Measurements from ENCODE around the gene BBS12. TPM values are rescaled to one million over a fixed set of nuclear protein-coding genes. Genes with fewer than 3 reads are reported as not detected.

The BBS12 gene
- total RNA-seq (1 to 10 TPM; 2.8 to 7.8 (median 5.5) TPM), polyA plus RNA-seq (1 to 10 TPM; 1.5 to 7.8 (median 2.0) TPM)
- long read RNA-seq, donor 1, partial matches to known transcripts: 0 of 3 reads
- long read RNA-seq, donor 1, other reads (novel, unspliced or antisense): 0 of 3 reads
- long read RNA-seq, donor 2, partial matches to known transcripts: 0 of 3 reads
- long read RNA-seq, donor 2, other reads (novel, unspliced or antisense): 0 of 3 reads
- long read RNA-seq, donor 3, partial matches to known transcripts: 0 of 4 reads
- long read RNA-seq, donor 3, other reads (novel, unspliced or antisense): 0 of 4 reads
- long read RNA-seq, donor 4, transcript BBS12-201 (2 exons, 3,244 nt): major isoform, 7 of 7 reads
- long read RNA-seq, donor 4, partial matches to known transcripts: 0 of 7 reads
- long read RNA-seq, donor 4, other reads (novel, unspliced or antisense): 0 of 7 reads
- long read RNA-seq, donor 5, transcript BBS12-201 (2 exons, 3,244 nt): major isoform, 11 of 14 reads
- long read RNA-seq, donor 5, partial matches to known transcripts: 1 of 14 reads
- long read RNA-seq, donor 5, other reads (novel, unspliced or antisense): 2 of 14 reads
- long read RNA-seq, donor 6, partial matches to known transcripts: 0 of 6 reads
- long read RNA-seq, donor 6, other reads (novel, unspliced or antisense): 3 of 6 reads
- long read RNA-seq, donor 7: 0 reads
- long read RNA-seq, donor 8, partial matches to known transcripts: 0 of 3 reads
- long read RNA-seq, donor 8, other reads (novel, unspliced or antisense): 0 of 3 reads
- long read RNA-seq, donor 9, partial matches to known transcripts: 0 of 2 reads
- long read RNA-seq, donor 9, other reads (novel, unspliced or antisense): 0 of 2 reads
- long read RNA-seq, donor 10, partial matches to known transcripts: 0 of 2 reads
- long read RNA-seq, donor 10, other reads (novel, unspliced or antisense): 0 of 2 reads

DNA sequence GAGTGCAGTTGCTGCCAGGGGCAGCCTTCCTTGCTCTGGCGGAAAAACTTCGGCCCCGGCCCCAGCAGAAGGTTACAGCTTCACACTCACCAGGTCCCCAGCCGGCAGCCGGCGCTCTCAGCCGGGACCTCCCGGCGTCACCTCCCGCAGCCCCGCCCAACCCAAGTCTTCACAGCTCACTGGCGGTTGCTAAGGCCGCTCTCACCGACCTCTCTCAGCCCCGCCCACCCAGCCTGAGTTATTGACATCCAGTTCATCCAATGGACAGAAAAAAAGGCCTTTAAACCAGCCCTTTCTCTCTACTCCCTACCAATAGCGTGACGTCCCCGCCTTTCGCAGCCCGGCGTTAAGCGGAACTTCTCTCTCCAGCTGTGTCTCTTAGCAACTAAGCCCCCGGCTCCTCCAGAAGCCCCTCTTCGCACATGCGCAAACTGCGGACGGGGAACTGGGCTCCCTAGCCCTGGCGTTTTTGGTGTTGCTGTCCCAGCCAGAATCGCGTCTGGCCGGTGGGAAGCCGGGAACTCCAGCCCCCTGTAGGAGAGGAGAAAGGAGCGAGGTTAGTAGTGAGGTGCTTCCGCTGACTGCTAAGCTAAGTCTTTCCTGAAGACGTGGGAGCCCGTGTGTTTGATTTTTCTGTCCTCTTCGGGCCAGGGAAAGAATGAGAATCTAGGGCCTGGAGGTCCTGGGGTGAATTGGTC is at the start of gene BBS12:
TSS of gene BBS12 (plus strand) at position 376 of the 698 bp plus-strand sequence. CDS start 9,189 bp downstream, outside the sequence.
- TF ChIP-seq, protein P1, sequence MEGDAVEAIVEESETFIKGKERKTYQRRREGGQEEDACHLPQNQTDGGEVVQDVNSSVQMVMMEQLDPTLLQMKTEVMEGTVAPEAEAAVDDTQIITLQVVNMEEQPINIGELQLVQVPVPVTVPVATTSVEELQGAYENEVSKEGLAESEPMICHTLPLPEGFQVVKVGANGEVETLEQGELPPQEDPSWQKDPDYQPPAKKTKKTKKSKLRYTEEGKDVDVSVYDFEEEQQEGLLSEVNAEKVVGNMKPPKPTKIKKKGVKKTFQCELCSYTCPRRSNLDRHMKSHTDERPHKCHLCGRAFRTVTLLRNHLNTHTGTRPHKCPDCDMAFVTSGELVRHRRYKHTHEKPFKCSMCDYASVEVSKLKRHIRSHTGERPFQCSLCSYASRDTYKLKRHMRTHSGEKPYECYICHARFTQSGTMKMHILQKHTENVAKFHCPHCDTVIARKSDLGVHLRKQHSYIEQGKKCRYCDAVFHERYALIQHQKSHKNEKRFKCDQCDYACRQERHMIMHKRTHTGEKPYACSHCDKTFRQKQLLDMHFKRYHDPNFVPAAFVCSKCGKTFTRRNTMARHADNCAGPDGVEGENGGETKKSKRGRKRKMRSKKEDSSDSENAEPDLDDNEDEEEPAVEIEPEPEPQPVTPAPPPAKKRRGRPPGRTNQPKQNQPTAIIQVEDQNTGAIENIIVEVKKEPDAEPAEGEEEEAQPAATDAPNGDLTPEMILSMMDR (IDR thresholded peaks at IDR 0.05): no peak
- TF ChIP-seq POLR2A (IDR thresholded peaks at IDR 0.05): peak; percentile 29 to 56
- no peaks in the 10 kb centered on the region for H3K36me3 ChIP-seq (replicated peaks in 1 of 2)
- H3K4me3 ChIP-seq: peak within 1 kb of the TSS in 3 of 4 donors; percentile 47 to 93 (median 59)
- no peaks in the 10 kb centered on the region for H3K9me3 ChIP-seq (replicated peaks in 1 of 3)
- H3K27ac ChIP-seq: peak within 1 kb of the TSS; percentile 64 to 92 (median 76)
- WGBS, 4 donors: 0 to 1% (median 0%) methylated on average over 34 to 37 of the region's 37 CpGs
- intact Hi-C loops (cut with DNase I): no loop called here
- peak; percentile 98 to 100 (median 99) for DNase-seq
- H3K27me3 ChIP-seq: no peaks in the 10 kb centered on the region
- peaks cover 7 to 13% of the 10 kb centered on the region in 2 donors for H3K4me1 ChIP-seq (replicated peaks in 1 of 2)

DNA sequence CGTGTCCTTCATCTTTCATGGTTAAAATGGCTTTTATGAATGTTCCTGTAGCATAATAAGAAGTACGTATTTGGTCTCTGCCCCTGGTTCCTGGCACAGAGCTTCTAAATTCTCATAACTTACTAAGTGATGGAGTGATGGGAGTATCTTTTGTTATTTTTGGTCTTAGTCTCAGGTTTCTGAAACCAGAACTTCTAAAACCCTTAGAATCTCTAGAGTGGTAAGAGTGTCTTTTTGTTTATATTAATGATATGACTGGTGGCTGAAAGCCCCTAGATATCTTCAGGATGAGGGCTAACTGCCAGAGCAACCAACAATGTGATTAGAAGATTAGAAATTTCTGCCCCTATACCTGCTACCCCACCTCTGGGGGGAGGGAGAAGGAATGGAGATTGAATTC is 45.8 kb upstream of the BBS12 start:
- Histone ChIP-seq H3K36me3 (replicated peaks in 1 of 2) (no peaks in the 10 kb centered on the region), H3K27me3 (no peaks in the 10 kb centered on the region), H3K9me3 (replicated peaks in 1 of 3) (no peaks in the 10 kb centered on the region), H3K27ac (no peak overlapping the region), H3K4me1 (replicated peaks in 1 of 2) (no peaks in the 10 kb centered on the region), H3K4me3 (no peak overlapping the region)
- intact Hi-C loops (cut with DNase I): no loop called here
- no peak for DNase-seq
- WGBS, 4 donors: 77 to 88% (median 86%) methylated on average over 2 of the region's 2 CpGs
- no peak for TF ChIP-seq POLR2A (IDR thresholded peaks at IDR 0.05)
- TF ChIP-seq, protein P1 (IDR thresholded peaks at IDR 0.05): no peak

DNA sequence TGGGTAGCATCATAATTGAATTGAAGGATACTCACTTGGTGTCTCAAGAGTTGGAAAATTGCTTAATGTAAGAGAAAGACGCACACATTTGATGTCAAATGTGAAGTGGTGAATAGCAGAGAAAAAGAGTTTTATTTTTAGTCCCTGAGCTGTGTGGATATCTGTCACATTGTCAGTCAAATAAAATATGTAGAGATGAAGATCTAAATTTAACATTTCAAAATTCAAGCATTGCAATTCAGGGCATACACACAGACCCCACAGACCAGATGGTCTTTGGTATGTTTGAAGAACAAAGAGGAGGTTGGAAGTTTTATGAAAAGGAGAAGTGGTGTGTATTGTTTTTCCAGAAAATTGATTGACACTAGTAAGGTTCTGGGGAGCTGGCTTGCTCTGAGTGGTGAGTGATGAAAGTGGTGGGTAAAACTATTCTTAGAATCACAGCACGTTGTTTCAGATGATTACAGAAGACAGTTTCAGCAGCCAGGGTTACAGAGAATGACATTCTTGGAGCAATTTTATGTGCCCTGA is 44.9 kb upstream of the BBS12 start:
- Histone ChIP-seq H3K27ac (no peak overlapping the region), H3K36me3 (replicated peaks in 1 of 2) (no peaks in the 10 kb centered on the region), H3K4me1 (replicated peaks in 1 of 2) (no peaks in the 10 kb centered on the region), H3K9me3 (replicated peaks in 1 of 3) (no peaks in the 10 kb centered on the region), H3K27me3 (no peaks in the 10 kb centered on the region), H3K4me3 (no peak overlapping the region)
- intact Hi-C loops (cut with DNase I): no loop called here
- 40 to 49% (median 44%) methylated on average over 2 of the region's 2 CpGs for WGBS, 4 donors
- DNase-seq: no peak
- TF ChIP-seq, protein P1 (IDR thresholded peaks at IDR 0.05): no peak
- no peak for TF ChIP-seq POLR2A (IDR thresholded peaks at IDR 0.05)

All from adrenal gland (tissue), 19 donors.